GM12872 (cell line): ENCODE results near the gene CYTH1.

ENCODE experiments used
- CTCF ChIP-seq: IDR thresholded peaks from 3 replicates; pipeline ENCODE4 v1.5.1; 2011; ENCODE audit warnings: low read depth, mild to moderate bottlenecking, low read length, moderate library complexity; ENCODE audit not compliant: insufficient read depth

The CYTH1 gene

GRCh38 chr17:78823282-78824046 is 41.4 kb upstream of the CYTH1 start:
- TF ChIP-seq CTCF, result 0 out of 3 replicates have a peak, but pooled peaks have one; percentile 19

- no peak for TF ChIP-seq CTCF
These were observed 40.5 kb upstream of the CYTH1 start for GRCh38 chr17:78822552-78822951.

- TF ChIP-seq CTCF, result no peak
These were observed 39.9 kb upstream of the CYTH1 start for GRCh38 chr17:78821961-78822360.

- TF ChIP-seq CTCF, result no peak
These were observed 38.8 kb upstream of the CYTH1 start for GRCh38 chr17:78820841-78821240.

GRCh38 chr17:78819806-78820792 is 38.0 kb upstream of the CYTH1 start:
- TF ChIP-seq CTCF, result no peak

GRCh38 chr17:78819402-78819801 is 37.3 kb upstream of the CYTH1 start:
- no peak for TF ChIP-seq CTCF

- TF ChIP-seq CTCF, result no peak
These were observed 36.9 kb upstream of the CYTH1 start for GRCh38 chr17:78818932-78819331.
